Gastrocnemius medialis (tissue), 4 donors: ENCODE measurements around the gene PRKCA.

Source experiments
- CTCF ChIP-seq, 5 experiments: fragments of 450-650 bp in 3 of 5; fragments of 200-600 bp in 2 of 5; sonication (generic) in 2 of 5; IDR thresholded peaks in 4 of 5; conservative IDR thresholded peaks in 1 of 5; 1 replicate in 4 of 5; 2 replicates in 1 of 5; pipeline ENCODE4 v1.5.1; 2016 to 2019; ENCODE audit warnings: antibody characterized with exemption in 5 of 5, mild to moderate bottlenecking in 3 of 5, moderate library complexity in 3 of 5
- POLR2A ChIP-seq, 2 donors: fragments of 450-650 bp; IDR thresholded peaks; one replicate each; pipeline ENCODE4 v1.6.1; 2017; ENCODE audit warnings: antibody characterized with exemption in 2 of 2, mild to moderate bottlenecking in 2 of 2, moderate library complexity in 2 of 2

- no peak for TF ChIP-seq CTCF (IDR thresholded peaks at IDR 0.05 in 4 of 5, conservative IDR thresholded peaks at IDR 0.05 in 1 of 5)
- no peak for TF ChIP-seq POLR2A (IDR thresholded peaks at IDR 0.05)
Measured at GRCh38 chr17:66270106-66270505, 32.3 kb upstream of the PRKCA start.
